HG03135 (cell line): ENCODE measurements around the gene AMIGO1.
A peak's percentile ranks its signal among the peaks of the same experiment; 100 is the strongest.

Source experiments
- ATAC-seq: cut with Tn5 transposase; IDR thresholded peaks from one replicate; pipeline ENCODE4 v1.9.1; 2021; ENCODE audit warnings: mild to moderate bottlenecking, moderate library complexity; ENCODE audit not compliant: unreplicated experiment

AMIGO1 gene, protein sequence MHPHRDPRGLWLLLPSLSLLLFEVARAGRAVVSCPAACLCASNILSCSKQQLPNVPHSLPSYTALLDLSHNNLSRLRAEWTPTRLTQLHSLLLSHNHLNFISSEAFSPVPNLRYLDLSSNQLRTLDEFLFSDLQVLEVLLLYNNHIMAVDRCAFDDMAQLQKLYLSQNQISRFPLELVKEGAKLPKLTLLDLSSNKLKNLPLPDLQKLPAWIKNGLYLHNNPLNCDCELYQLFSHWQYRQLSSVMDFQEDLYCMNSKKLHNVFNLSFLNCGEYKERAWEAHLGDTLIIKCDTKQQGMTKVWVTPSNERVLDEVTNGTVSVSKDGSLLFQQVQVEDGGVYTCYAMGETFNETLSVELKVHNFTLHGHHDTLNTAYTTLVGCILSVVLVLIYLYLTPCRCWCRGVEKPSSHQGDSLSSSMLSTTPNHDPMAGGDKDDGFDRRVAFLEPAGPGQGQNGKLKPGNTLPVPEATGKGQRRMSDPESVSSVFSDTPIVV

DNA sequence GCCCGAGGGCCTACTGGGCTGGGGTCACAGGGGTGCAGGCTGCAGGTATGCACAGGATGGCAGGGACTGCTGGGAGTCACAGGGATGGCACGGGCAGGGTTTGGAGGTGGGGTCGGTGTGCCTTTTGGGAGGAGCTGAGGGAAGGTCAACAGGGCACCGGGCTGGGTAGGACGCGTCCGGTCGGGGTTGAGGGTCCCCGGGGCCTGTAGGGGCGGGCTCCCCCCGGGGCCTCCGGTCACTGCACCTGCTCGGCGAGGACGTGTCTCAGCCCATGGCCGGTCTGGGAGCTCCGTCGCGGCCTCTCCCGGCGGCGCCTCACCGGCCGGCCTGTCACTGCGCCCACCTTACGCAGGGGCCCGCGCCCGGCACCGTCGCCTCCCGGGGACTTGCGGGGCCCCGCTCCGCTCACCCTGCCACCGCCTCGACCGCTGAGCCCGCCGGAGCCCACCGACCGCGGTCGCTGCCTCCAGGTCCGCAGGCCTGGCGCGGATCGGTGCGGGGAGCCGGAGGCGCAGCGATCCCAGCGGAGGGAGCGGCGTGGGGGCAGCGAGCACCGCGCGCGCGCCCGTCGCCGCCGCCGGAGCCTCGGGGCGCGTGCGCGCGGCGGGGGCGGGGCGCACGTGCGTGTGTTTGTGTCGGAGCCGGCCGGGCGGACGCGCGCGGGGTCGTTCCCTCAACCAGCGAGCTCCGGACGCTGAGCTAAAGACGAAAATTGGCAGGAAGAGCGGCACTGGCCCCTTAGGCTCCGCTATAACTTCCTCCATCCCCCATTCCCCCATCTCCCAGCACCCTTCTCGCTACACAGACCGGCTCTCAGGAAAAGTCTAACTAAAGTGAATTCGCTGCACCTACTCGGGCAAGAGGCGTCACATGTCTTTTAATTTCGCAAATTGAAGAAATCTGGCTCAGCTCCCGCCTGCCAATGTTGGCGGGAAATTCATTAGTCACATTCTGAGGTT, at the start of gene AMIGO1:
AMIGO1 (minus strand) TSS at position 552 of the 959 bp plus-strand sequence. CDS start 815 bp downstream, outside the sequence.
- no peak for ATAC-seq

DNA sequence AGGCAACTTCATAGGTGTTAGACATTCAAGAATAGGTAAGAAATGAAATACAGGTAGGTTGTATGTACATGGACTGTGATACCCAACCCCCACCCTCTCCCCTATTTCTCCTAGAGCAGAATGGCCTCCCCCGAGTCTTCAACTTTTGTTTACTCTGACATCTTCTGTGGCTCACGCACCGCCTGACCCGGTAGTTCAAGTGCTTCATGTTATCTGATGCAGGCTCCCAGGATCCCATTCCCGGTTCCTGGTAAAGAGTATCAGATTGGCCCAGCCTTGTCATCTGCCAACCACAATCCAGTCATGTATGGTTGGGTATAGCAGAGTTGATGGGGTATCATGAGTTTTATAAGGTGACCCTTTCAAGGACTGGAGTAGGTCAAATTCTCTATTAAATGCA, 48.0 kb upstream of the AMIGO1 start:
- ATAC-seq, result no peak

DNA sequence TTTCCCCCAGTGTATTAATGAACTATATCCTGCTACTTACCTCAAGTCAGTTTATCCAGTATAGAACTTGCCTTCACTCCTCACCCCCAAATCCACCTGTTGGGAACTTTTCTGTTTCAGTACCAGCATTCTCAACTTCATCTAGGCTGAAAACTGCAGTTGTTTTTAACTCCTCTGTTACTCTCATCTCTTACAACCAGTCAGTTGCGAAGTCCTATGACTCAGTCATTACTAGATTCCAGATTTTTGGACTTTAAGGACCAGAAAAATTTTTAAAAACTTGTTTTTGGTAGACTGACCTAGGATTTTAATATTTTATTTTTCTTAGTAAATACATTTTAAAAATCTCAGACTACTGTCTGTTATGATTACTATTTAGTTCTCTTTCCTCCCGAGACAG, 47.0 kb upstream of the AMIGO1 start:
- ATAC-seq, result no peak

DNA sequence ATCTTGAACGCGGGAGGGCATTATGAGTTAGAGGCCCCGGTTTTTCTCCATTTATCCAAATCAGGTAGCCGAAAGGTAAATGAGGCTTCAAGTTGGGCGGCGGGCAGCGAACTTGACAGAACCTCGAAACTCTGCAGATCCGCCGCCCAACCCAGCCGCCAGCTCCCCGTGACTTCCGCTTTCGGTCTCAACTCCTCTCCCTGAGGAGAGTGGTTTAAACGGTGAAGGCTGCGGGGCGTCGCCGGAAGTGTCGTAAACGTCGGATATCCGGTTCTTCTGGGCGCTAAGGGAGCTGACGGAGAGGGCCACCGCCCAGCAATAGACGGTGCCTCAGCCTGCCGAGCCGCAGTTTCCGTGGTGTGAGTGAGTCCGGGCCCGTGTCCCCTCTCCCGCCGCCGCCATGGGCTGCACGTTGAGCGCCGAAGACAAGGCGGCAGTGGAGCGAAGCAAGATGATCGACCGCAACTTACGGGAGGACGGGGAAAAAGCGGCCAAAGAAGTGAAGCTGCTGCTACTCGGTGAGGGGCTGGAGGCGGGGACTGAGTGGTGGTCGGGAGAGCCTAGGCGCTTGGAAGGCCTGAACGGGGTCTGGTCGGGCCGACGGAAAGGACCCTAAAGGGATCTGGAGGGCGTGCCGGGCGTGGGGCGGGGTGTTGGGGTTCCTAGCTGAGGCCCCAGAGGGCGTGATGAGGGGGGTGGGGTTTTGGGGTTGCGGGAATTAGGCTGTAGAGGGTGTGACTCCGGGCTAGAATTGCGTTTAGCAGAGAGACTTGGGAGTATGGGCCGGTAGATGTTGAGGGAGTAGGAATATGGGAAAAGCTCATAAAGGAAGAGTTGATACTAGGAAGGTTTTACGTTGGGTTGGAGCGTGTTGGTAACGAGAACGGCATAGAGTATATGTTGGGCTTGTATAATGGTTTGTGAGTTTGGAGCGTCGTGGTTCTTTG, 39.1 kb upstream of the AMIGO1 start, which contains the start of gene GNAI3:
GNAI3 (plus strand) TSS at position 295 of the 947 bp plus-strand sequence; CDS start at position 401, 106 bp downstream.
- peak; percentile 90 for ATAC-seq

DNA sequence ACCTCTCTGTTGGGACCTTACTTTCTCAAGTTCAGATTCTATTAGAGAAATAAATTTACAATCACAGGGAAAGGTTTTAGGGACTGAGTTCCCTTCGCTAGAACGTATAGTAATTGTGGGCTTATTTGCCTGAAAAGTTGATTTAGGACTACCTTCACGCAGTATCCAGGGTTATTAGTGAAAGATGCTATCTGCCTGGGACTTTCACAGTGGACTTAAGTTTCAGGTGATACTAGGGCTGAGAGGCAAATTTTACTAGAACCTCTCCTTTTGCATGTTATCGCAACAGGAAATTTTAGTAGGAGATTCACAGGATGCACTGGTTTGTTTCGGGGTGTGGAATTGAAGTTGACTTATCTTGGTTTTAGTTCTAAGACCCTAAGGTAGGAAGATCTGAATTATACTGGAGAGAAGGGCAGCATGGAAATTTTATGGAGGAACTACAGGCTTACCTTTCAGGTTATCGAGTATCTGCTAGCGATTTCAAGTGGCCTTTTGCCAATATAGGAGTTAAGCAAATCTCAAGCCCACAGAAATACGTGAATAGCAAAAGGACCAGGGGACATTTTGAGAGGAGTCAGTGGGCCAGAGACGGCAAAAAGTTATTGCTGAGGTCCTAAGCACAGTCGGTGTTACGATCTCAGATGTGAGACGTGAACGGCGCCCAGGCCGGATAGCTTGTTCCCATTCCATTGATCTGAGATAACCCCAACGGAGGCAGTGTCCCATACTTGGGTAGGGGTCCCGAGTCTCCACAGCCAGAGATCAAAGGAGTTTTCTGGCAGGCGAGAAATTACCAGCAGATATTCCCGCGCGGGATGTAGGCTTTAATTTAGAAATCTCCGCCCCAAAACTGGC, 38.2 kb upstream of the AMIGO1 start:
- ATAC-seq, result peak; percentile 19

DNA sequence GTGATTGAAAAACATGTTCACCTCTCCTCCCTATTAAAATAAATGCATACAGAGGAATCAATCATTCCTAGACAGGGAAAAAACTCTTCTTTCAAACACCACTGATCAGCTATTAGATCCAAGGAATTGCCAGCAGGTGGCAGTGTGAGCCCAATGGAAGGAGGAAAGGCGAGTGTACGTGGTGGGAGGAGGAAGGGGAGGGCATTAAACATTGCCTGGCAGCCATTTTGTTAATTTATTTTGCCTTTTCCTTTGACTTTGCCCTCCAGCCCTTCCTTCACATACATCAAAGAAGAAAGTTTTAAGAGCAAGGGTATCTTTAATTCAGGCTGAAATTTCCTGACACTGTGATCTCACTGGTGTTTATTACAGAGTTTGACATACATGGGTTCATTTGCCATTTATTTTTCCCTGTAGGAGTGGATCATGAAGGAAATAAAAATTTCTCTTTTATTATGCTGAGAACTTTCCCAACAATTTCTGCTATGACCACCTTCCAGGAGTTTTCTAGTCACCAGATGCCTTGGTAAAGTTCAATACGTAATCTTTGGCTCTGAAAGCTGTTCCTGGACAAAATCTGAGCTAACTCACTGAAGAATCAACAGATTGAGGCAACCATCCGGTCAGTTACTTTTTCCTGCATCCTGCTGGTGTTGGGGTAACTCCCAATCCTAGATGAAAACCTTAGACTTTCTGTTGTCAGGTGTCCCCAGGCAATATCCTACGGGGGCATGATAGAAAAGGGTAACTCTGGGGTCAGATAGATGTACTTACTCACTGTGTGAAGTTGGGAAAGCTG, 37.0 kb upstream of the AMIGO1 start:
- no peak for ATAC-seq

DNA sequence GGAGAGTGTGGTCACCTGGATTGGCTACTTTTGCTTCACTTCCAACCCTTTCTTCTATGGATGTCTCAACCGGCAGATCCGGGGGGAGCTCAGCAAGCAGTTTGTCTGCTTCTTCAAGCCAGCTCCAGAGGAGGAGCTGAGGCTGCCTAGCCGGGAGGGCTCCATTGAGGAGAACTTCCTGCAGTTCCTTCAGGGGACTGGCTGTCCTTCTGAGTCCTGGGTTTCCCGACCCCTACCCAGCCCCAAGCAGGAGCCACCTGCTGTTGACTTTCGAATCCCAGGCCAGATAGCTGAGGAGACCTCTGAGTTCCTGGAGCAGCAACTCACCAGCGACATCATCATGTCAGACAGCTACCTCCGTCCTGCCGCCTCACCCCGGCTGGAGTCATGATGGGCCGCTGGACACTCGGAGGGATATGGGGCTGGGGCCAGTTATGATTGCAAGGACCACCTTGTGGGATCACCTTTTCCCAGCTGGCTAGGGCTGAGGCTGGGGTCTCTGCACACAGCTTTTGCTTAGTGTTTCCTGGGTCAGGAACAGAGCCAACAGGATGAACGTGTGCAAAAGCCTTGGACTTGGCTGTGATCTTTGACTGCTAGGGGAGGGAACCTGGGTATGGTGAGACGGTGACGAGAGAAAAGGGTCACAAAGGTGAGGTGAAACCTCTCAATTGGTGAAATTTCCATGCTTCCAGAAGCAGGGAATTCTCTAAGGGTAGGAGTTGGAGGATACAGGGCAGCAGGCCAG, 34.6 kb upstream of the AMIGO1 start:
- ATAC-seq, result no peak

DNA sequence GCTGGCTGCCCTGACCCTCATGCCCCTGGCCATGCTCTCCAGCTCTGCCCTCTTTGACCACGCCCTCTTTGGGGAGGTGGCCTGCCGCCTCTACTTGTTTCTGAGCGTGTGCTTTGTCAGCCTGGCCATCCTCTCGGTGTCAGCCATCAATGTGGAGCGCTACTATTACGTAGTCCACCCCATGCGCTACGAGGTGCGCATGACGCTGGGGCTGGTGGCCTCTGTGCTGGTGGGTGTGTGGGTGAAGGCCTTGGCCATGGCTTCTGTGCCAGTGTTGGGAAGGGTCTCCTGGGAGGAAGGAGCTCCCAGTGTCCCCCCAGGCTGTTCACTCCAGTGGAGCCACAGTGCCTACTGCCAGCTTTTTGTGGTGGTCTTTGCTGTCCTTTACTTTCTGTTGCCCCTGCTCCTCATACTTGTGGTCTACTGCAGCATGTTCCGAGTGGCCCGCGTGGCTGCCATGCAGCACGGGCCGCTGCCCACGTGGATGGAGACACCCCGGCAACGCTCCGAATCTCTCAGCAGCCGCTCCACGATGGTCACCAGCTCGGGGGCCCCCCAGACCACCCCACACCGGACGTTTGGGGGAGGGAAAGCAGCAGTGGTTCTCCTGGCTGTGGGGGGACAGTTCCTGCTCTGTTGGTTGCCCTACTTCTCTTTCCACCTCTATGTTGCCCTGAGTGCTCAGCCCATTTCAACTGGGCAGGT, 33.9 kb upstream of the AMIGO1 start:
- ATAC-seq, result no peak

DNA sequence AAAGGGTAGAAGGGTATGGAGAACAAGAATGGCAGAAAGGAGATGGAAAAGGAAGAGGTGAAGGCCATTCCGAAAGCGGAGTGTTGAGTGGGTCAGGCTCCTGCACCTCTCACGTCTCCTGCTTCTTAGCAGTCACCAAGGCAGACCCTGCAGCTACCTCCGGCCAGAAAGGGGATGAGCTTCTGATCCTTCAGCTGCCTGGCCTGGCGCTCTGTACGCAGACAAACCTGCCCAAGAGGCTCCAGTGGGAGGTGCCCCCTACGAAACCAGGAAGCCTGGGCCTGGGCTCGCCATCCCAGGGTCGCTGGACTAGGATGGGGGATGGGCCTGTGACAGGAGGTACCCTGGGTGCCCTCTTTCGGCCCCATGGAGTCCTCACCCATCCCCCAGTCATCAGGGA, 33.1 kb upstream of the AMIGO1 start:
- no peak for ATAC-seq

DNA sequence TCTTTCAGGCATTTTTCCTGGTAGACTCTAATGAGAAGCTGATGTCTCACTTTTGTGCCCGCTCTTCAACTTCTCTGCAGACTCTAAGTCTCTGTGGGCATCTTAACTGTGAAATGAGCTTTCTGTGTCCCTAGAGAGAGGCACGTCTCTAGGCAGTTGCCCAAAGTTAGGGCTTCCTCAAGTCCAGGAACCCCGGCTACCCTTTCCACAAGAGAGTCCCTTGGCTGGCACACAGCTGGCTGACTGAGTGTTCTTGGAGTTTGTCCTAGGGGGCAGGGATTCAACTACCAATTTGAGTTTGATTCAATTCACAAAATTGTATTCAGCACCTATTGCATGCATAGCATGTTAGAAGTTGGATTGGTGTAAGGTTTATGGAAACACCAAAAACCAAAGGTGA, 31.6 kb upstream of the AMIGO1 start:
- ATAC-seq, result no peak

DNA sequence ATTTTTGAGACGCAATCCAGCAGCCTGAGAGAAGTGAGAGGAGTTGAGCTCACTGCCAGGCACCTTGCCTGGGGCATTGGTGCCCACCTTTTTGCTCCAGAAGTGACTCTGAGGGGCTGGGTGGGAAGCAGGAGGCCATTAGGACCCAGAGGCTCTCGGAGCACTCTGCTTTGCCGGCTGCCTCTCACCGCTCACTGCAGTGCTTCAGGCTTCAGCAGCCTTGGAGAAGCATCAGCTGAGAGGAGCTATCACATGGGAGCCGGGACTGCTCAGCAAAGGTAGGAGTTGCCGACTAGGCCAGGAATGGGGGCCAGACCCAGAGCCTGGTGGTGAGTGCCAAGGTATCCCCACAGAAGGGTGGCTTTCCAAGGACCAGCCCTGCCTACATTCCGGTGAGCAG, 30.1 kb upstream of the AMIGO1 start, which contains the start of gene GPR61:
GPR61 (plus strand) TSS at position 197 of the 400 bp plus-strand sequence. CDS start 3,151 bp downstream, outside the sequence.
- no peak for ATAC-seq

DNA sequence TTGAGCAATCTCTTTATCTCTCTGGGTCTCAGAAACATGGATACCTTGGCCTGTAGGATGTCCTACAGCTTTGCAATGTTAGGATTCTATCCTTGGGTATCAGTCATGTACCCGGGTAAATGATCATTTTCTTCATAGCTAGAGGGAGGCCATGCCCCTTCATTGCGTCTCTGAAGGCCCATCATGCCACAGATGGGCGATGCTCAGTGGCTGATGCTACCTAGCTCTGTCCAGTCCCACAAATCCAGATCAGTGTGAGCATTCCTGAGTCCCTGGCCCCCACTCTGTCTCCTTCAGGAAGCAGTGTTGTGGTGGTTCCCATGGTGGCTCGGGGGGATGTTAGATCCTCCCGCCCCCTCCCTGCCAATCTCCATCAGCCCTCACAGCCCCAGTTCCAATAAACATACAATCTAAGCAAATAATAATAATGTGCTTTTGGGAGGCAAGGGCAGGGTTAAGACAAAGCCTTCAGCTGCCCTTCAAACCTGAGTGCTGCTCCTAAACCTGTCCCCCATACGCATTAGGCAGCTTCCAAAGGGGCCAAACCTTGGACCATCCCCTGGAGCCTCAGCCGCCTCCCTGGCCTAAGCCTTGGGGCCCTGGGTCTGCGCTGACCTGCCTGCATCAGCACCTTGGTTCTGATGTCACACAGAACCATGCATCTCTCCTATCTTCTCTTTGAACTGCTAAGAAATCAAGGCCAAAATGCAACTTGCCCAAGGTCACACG, 29.5 kb upstream of the AMIGO1 start:
- ATAC-seq, result no peak

DNA sequence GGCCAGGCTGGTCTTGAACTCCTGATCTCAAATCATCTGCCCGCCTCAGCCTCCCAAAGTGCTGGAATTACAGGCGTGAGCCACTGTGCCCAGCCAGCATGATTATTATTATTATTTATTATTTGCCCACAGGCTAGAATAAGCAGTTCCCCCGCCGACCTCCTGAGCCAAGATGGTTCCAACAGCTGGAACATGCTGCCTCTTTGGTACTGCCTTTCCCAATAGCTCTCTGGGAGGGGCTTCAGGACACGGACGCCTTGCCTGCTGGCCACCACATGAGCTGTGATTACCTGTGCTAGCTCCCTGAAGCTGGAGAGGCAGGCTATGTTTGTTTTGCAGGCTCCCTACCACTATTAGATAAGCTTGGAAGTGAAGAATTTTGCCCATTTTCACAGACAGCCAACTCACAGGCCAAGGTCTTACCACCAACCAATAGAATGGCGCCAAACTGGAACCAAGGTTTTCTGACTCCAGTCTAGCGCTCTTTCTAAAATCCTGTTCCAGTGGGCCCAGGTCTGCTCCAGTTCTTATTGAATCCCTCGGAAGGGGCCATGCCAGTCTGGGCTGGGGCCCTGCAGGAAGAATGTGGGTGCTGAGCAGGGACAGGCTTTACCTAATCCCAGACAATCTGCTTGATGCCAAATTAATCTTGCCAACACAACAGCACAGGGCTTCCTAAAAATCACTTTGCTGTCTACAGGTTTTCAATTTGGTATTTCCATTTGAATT, 28.1 kb upstream of the AMIGO1 start:
- ATAC-seq, result no peak

DNA sequence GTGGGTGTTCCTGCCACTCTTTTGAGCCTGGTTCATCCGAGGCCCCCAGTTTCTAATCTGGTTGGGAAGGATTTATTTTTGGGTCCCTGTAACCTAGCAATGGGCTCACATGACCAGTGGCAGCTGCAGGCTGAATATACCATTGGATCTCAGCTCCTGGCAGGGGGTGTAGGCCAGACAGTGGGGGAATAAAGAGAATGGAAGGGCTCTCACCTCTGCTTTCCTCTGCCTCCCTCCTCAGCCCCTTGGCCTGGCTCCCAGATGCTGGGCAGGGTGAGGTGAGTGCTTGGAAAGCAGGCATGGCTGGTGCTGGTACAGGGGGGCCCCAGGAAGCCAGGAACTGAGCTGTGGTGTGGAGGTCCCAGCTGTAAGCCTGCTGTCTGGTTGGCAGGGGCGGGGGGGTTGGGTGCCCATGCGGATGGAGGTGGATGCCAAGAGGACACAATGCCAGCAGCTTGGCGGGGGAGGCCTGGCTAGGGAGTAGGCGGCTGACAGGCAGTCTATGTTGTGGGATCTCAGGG, 26.5 kb upstream of the AMIGO1 start:
- no peak for ATAC-seq

DNA sequence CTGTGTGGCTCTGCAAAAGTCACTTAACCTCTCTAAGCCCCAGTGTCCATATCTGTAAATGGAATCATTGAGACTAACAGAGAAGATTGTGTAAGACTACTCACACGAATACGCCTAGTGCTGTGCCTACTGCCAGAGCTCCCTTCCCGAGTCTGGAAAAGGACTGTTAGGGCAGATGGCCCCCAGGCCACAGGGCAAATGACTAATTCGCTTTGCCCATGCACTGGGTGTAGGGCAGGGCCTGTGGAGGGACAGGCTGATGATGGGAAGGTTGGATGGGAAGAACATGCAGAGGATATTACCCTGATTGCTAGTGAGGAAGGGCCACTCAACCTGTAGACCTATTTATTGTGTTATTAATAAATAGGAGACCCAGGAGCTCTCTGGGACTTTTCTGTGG, 26.0 kb upstream of the AMIGO1 start:
- ATAC-seq, result no peak
